NB4 (cell line): Measurements from ENCODE around the gene TMEM164.

Experiments used
- CTCF ChIP-seq: IDR thresholded peaks from one replicate; pipeline ENCODE4 v1.5.1; 2012; ENCODE audit warnings: low read depth, low read length
- POLR2A ChIP-seq: IDR thresholded peaks from 2 replicates; pipeline ENCODE4 v1.6.1; 2011; ENCODE audit warnings: mild to moderate bottlenecking; ENCODE audit not compliant: insufficient read length; ENCODE audit errors: extremely low read depth

- no peak for TF ChIP-seq POLR2A
- TF ChIP-seq CTCF, result peak; percentile 64
Measured at GRCh38 chrX:110146521-110146920, 143.6 kb downstream of the TMEM164 start.
